ENCODE measurements around the gene NOXRED1. TPM values are rescaled to one million over a fixed set of nuclear protein-coding genes. Genes with fewer than 3 reads are reported as not detected.

The NOXRED1 gene
- polyA plus RNA-seq, 1 donor (not counting 4 experiments of a cell fraction or from before 2014, with no cell fraction given): 0.33 TPM

- Histone ChIP-seq H3K4me3 (ENCODE audit: control insufficient read depth in 2 of 3, extremely low read depth in 1 of 3, insufficient read depth in 2 of 3, low read depth in 1 of 3, low read length in 3 of 3) (peak within 1 kb of the TSS; percentile 75 to 84 (median 82)), H3K27me3 (ENCODE audit: control insufficient read depth, extremely low read depth, insufficient read depth, low read length) (no peaks in the 10 kb centered on the region), H3K9me3 (ENCODE audit: control insufficient read depth, low read depth, low read length) (no peaks in the 10 kb centered on the region), H4K20me1 (ENCODE audit: control insufficient read depth, extremely low read depth, insufficient read depth, low read length) (no peaks in the 10 kb centered on the region), H3K79me2 (ENCODE audit: control insufficient read depth, insufficient read depth, low read length) (peaks cover 18% of the 10 kb centered on the region), H3K27ac (ENCODE audit: control insufficient read depth, insufficient read depth, low read length) (peak within 1 kb of the TSS; percentile 79), H2AFZ (ENCODE audit: control insufficient read depth, low read length) (peak within 1 kb of the TSS; percentile 95), H3K36me3 (ENCODE audit: control insufficient read depth in 2 of 2, extremely low read depth in 1 of 2, insufficient read depth in 2 of 2, low read length in 2 of 2) (no peaks in the 10 kb centered on the region), H3K9me1 (ENCODE audit: control insufficient read depth, extremely low read depth, insufficient read depth, low read length) (no peaks in the 10 kb centered on the region), H3K4me1 (ENCODE audit: control insufficient read depth, extremely low read depth, insufficient read depth, low read length) (peaks cover 11% of the 10 kb centered on the region), H3K9ac (ENCODE audit: control insufficient read depth, extremely low read depth, insufficient read depth, low read length) (peak within 1 kb of the TSS; percentile 87), H3K4me2 (ENCODE audit: control insufficient read depth, extremely low read depth, insufficient read depth, low read depth, low read length) (peak within 1 kb of the TSS; percentile 94)
- dilution Hi-C loops (cut with MboI; ENCODE audit: extremely low pct_ligation_motif_present, low sequenced_read_pairs): no loop called here
- FAIRE-seq (peak; percentile 76), DNase-seq (ENCODE audit: low read depth, low spot score) (no peak)
- TF ChIP-seq EZH2 (IDR thresholded peaks at IDR 0.05; ENCODE audit: low read length) (no peak), CTCF (optimal IDR thresholded peaks at IDR 0.05 in 1 of 3, IDR thresholded peaks at IDR 0.05 in 1 of 3, conservative IDR thresholded peaks at IDR 0.05 in 1 of 3; ENCODE audit: extremely low read depth in 1 of 3, insufficient read depth in 2 of 3, low read length in 3 of 3) (peak in 2 of 3 experiments; percentile 5 to 48)
Measured at GRCh38 chr14:77376771-77377501, 46.4 kb downstream of the NOXRED1 start, which contains the start of the genes SAMD15 and TMED8. Gene SAMD15 (plus strand): TSS chr14:77377379. CDS start chr14:77377419, 40 bp downstream. Gene TMED8 (minus strand): TSS chr14:77377094. CDS start chr14:77377053, 41 bp downstream.

DNA sequence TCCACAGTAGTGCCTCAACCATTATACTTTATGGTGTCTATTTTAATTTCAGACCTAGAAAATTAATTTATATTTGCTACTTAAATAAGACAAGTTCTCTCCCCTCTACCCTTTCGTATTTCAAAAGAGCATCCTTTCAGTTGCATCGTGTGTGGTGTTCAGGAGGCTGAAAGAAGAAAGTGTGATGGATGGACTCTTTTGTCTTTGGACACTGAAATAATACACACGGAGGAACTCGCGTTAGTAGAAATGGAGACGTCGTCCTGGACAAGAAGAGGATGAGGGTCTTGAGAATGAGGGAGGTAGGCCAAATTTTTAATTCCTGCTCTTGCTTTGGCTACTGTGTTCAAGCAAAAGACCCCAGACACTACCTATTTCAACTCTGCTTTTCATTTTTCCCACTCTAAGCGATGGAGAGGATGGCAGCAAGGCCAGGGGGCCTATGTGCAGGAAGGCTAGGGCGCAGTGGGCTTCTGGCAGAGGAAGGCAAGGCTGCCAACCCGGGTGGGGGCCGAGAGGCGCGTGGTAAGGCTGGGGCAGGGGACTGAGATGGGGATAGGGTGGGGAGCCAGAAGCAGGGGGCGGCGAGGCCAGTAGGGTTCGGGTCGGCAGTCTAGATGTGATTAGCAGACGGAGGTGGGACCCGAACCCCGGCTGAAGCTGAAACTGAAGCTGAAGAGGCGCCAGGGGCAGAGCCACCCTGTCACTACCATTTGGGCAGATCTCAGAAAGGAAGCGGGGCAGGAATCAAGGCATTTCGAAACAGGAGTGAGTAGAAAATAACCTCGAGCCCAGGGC is 47.2 kb downstream of the NOXRED1 start:
- dilution Hi-C loops (cut with MboI; ENCODE audit: extremely low pct_ligation_motif_present, low sequenced_read_pairs): no loop called here

More for the DNA sequence above, 47.2 kb downstream of the NOXRED1 start:
- Histone ChIP-seq H3K27me3 (ENCODE audit: control insufficient read depth, extremely low read depth, insufficient read depth, low read length) (no peaks in the 10 kb centered on the region), H3K9me1 (ENCODE audit: control insufficient read depth, extremely low read depth, insufficient read depth, low read length) (no peaks in the 10 kb centered on the region), H2AFZ (ENCODE audit: control insufficient read depth, low read length) (peak overlapping the region; percentile 95), H3K4me3 (ENCODE audit: control insufficient read depth in 2 of 3, extremely low read depth in 1 of 3, insufficient read depth in 2 of 3, low read depth in 1 of 3, low read length in 3 of 3) (peak overlapping the region; percentile 75 to 84 (median 82)), H3K4me1 (ENCODE audit: control insufficient read depth, extremely low read depth, insufficient read depth, low read length) (peaks cover 11% of the 10 kb centered on the region), H3K9me3 (ENCODE audit: control insufficient read depth, low read depth, low read length) (no peaks in the 10 kb centered on the region), H3K4me2 (ENCODE audit: control insufficient read depth, extremely low read depth, insufficient read depth, low read depth, low read length) (peak overlapping the region; percentile 94), H3K9ac (ENCODE audit: control insufficient read depth, extremely low read depth, insufficient read depth, low read length) (peak overlapping the region; percentile 87), H3K36me3 (ENCODE audit: control insufficient read depth in 2 of 2, extremely low read depth in 1 of 2, insufficient read depth in 2 of 2, low read length in 2 of 2) (no peaks in the 10 kb centered on the region), H3K79me2 (ENCODE audit: control insufficient read depth, insufficient read depth, low read length) (peaks cover 18% of the 10 kb centered on the region), H4K20me1 (ENCODE audit: control insufficient read depth, extremely low read depth, insufficient read depth, low read length) (no peaks in the 10 kb centered on the region), H3K27ac (ENCODE audit: control insufficient read depth, insufficient read depth, low read length) (peak overlapping the region; percentile 79)
- DNase-seq (ENCODE audit: low read depth, low spot score) (no peak), FAIRE-seq (no peak)
- TF ChIP-seq EZH2 (IDR thresholded peaks at IDR 0.05; ENCODE audit: low read length): no peak
- TF ChIP-seq CTCF (optimal IDR thresholded peaks at IDR 0.05 in 1 of 3, IDR thresholded peaks at IDR 0.05 in 1 of 3, conservative IDR thresholded peaks at IDR 0.05 in 1 of 3; ENCODE audit: extremely low read depth in 1 of 3, insufficient read depth in 2 of 3, low read length in 3 of 3): no peak
